Nephron progenitor cell (in vitro differentiated cells): ENCODE measurements around the gene PAFAH1B2.
"Not testable (repeated sequence)": the region's sequence is repeated elsewhere in the genome, so short reads cannot be mapped to it uniquely, and the experiment has no call there.

Experiments used
- DNase-seq: peaks from one replicate; pipeline ENCODE4 v3.0.0; 2021
- H3K27ac Mint-ChIP-seq: 2 replicates; pipeline ENCODE4 v1.8.0; 2021; ENCODE audit warnings: mild to moderate bottlenecking, moderate library complexity, mixed read lengths
- H3K27me3 Mint-ChIP-seq: 2 replicates; pipeline ENCODE4 v1.8.0; 2021; ENCODE audit warnings: mild to moderate bottlenecking, low read depth, mixed read lengths; ENCODE audit not compliant: poor library complexity
- H3K36me3 Mint-ChIP-seq: 2 replicates; pipeline ENCODE4 v1.8.0; 2021; ENCODE audit warnings: low read depth, mixed read lengths
- H3K4me1 Mint-ChIP-seq: 2 replicates; pipeline ENCODE4 v1.8.0; 2021; ENCODE audit warnings: mixed read lengths
- H3K4me3 Mint-ChIP-seq: 2 replicates; pipeline ENCODE4 v1.8.0; 2021; ENCODE audit warnings: mild to moderate bottlenecking, moderate library complexity, mixed read lengths
- H3K9me3 Mint-ChIP-seq: 2 replicates; pipeline ENCODE4 v1.8.0; 2021; ENCODE audit warnings: mild to moderate bottlenecking, moderate library complexity, mixed read lengths
- TF ChIP-seq, protein P1 (sequence below): fragments of 200-600 bp; sonication (generic); IDR thresholded peaks from 2 replicates; pipeline ENCODE4 v1.5.0; 2021; ENCODE audit warnings: antibody characterized with exemption

Gene PAFAH1B2

DNA sequence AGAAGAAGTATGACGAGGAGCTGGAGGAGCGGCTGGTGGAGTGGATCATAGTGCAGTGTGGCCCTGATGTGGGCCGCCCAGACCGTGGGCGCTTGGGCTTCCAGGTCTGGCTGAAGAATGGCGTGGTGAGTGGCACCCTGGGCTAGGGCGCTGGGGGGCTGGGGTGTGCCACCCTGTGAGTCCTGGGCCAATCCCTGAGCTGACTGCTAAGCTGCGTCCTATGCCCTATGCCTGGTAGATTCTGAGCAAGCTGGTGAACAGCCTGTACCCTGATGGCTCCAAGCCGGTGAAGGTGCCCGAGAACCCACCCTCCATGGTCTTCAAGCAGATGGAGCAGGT, 59.0 kb downstream of the PAFAH1B2 start:
- peak overlapping the region; percentile 36 for H3K27ac Mint-ChIP-seq
- no peak for DNase-seq
- peaks cover 7% of the 10 kb centered on the region for H3K27me3 Mint-ChIP-seq
- H3K4me3 Mint-ChIP-seq: no peak overlapping the region
- TF ChIP-seq, protein P1, sequence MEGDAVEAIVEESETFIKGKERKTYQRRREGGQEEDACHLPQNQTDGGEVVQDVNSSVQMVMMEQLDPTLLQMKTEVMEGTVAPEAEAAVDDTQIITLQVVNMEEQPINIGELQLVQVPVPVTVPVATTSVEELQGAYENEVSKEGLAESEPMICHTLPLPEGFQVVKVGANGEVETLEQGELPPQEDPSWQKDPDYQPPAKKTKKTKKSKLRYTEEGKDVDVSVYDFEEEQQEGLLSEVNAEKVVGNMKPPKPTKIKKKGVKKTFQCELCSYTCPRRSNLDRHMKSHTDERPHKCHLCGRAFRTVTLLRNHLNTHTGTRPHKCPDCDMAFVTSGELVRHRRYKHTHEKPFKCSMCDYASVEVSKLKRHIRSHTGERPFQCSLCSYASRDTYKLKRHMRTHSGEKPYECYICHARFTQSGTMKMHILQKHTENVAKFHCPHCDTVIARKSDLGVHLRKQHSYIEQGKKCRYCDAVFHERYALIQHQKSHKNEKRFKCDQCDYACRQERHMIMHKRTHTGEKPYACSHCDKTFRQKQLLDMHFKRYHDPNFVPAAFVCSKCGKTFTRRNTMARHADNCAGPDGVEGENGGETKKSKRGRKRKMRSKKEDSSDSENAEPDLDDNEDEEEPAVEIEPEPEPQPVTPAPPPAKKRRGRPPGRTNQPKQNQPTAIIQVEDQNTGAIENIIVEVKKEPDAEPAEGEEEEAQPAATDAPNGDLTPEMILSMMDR: no peak
- H3K9me3 Mint-ChIP-seq: no peaks in the 10 kb centered on the region
- H3K36me3 Mint-ChIP-seq: peaks cover 20% of the 10 kb centered on the region
- peaks cover 74% of the 10 kb centered on the region for H3K4me1 Mint-ChIP-seq

DNA sequence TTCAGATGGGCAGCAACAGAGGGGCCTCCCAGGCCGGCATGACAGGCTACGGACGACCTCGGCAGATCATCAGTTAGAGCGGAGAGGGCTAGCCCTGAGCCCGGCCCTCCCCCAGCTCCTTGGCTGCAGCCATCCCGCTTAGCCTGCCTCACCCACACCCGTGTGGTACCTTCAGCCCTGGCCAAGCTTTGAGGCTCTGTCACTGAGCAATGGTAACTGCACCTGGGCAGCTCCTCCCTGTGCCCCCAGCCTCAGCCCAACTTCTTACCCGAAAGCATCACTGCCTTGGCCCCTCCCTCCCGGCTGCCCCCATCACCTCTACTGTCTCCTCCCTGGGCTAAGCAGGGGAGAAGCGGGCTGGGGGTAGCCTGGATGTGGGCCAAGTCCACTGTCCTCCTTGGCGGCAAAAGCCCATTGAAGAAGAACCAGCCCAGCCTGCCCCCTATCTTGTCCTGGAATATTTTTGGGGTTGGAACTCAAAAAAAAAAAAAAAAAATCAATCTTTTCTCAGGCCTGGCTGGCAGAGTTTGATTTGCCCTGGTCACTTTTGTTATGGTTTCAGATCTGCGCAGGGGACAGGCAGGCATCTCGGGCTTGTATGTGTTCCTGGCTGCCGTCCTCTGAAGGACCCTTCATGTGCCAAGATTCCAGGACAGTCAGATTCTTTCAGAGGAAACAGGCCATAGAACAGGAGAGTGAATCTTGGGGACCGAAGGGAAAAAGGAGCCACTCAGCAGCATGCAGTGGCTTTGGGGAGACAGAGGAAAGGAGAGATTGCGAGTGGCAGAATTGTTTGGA, 60.4 kb downstream of the PAFAH1B2 start:
- H3K27ac Mint-ChIP-seq: peak overlapping the region; percentile 20
- no peaks in the 10 kb centered on the region for H3K9me3 Mint-ChIP-seq
- peaks cover 59% of the 10 kb centered on the region for H3K4me1 Mint-ChIP-seq
- H3K4me3 Mint-ChIP-seq: no peak overlapping the region
- peaks cover 6% of the 10 kb centered on the region for H3K27me3 Mint-ChIP-seq
- no peak for DNase-seq
- peaks cover 20% of the 10 kb centered on the region for H3K36me3 Mint-ChIP-seq
- TF ChIP-seq, protein P1: no peak

DNA sequence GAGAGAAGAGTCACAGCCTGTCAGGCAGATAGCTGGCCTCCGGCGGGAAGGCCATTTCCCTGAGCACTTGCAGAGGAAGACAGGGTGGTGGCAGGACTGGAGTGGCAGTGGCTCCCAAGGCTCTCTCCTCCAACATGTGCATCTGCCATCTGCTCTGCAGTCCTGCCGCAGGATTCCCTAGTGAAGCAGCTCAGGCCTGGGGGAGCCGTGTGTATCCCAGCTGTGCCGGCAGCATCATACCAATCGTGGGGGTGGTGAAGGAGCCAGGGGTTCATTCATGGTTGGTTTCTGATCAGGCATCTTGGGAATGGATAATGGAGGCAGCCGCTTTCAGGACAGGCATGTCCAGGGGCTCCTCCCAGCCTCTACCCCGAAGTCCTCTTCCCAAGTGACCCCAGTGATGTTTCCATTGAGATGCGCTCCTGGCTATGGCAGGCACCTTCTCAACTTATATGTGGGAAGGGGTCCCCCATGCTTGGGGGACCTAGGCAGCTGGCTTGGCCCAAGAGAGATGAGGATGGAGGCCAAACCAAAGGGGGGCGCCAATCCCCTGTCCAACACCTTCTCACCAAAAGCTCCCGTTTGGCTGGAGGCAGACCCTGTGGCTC, 61.2 kb downstream of the PAFAH1B2 start:
- Mint-ChIP-seq H3K4me1 (peaks cover 51% of the 10 kb centered on the region), H3K27me3 (peaks cover 3% of the 10 kb centered on the region), H3K4me3 (no peak overlapping the region), H3K9me3 (no peaks in the 10 kb centered on the region), H3K36me3 (peaks cover 25% of the 10 kb centered on the region), H3K27ac (no peak overlapping the region)
- no peak for DNase-seq
- TF ChIP-seq, protein P1: no peak

DNA sequence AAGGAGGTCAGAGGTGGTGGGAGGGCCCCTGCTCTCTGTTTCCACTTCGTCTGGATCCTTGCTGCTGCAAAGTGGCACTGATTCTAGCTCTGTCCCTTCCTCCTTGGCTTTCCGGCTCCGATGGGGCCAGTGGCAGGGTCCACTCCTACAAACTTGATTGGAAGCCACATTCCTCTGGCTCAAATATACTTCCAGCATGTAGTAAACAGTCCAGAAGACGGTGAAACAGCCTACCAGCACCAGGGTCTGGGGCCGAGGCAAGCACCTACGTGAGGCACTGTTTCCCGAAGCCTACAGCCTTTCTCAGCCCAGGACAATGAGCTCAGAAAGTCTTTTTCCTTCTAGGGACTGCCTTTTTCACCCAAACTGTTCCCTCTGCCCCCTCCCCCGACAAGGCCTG, 62.0 kb downstream of the PAFAH1B2 start:
- not testable (repeated sequence) for H3K9me3 Mint-ChIP-seq, DNase-seq, H3K27me3 Mint-ChIP-seq, H3K4me3 Mint-ChIP-seq
- Mint-ChIP-seq H3K4me1 (peaks cover 43% of the 10 kb centered on the region), H3K27ac (peak overlapping the region; percentile 95), H3K36me3 (peaks cover 25% of the 10 kb centered on the region)

DNA sequence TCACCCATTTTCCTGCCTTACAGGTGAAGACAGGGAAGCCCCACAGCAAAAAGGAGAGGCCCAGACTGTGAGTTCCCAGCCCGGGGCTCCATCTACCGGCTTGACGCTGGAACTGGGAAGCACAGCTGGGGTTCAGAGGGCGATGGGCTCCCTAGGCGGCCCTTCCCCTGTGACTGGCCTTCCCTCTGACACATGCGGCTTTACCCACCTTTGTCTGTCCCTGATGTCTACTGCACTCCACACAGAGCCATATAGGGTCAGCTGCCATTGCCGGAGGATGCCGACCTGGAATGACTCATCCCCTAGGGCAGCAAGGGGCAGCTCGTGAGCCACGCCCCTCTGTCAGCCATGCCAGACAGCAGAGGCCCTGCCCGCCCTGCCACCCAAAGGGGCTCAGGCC, 62.8 kb downstream of the PAFAH1B2 start:
- not testable (repeated sequence) for H3K9me3 Mint-ChIP-seq, H3K27me3 Mint-ChIP-seq, H3K27ac Mint-ChIP-seq, DNase-seq, H3K4me3 Mint-ChIP-seq
- Mint-ChIP-seq H3K4me1 (peaks cover 37% of the 10 kb centered on the region), H3K36me3 (peaks cover 32% of the 10 kb centered on the region)

DNA sequence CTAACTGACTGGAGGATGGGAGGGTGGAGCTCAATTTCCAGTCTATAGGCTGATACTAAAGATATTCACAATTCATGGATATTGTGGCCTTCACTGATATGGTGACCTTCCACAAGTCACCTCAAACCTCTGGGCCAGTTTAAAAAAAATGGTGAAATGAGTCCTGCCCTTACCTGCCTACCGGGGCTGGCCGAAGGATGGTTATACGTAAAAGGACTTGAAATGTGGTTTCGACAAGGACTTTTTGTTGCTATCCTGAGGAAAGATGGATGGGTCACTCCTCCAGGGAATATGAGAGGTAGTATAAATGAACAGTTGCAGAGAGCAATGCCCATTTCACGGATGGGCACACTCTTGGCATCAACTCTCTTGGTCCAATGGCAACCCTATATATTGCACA, 63.4 kb downstream of the PAFAH1B2 start:
- not testable (repeated sequence) for H3K4me3 Mint-ChIP-seq, H3K27me3 Mint-ChIP-seq, H3K9me3 Mint-ChIP-seq, DNase-seq, H3K27ac Mint-ChIP-seq
- Mint-ChIP-seq H3K4me1 (peaks cover 32% of the 10 kb centered on the region), H3K36me3 (peaks cover 35% of the 10 kb centered on the region)

DNA sequence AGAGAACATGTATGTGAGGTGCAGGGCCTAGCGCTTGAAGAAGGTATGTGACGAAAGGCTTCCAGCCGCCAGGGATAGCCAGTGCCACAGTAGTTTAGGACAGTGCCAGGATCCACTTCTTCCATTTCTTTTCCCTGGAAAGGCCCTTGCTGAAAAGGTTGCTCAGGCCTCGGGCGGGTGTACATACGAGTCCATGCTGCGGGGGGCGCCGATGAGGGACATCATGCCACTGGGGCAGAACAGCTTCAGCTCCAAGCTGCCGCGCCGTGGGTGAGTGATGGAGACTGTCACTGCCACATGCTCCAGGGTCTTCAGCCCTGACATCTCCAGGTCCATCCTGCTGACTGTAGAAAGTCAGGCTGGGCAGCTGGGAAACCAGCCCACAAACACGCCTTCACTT, 64.6 kb downstream of the PAFAH1B2 start:
- not testable (repeated sequence) for H3K9me3 Mint-ChIP-seq, H3K4me3 Mint-ChIP-seq, DNase-seq, H3K27me3 Mint-ChIP-seq, H3K27ac Mint-ChIP-seq
- H3K36me3 Mint-ChIP-seq: peaks cover 37% of the 10 kb centered on the region
- H3K4me1 Mint-ChIP-seq: peaks cover 21% of the 10 kb centered on the region

DNA sequence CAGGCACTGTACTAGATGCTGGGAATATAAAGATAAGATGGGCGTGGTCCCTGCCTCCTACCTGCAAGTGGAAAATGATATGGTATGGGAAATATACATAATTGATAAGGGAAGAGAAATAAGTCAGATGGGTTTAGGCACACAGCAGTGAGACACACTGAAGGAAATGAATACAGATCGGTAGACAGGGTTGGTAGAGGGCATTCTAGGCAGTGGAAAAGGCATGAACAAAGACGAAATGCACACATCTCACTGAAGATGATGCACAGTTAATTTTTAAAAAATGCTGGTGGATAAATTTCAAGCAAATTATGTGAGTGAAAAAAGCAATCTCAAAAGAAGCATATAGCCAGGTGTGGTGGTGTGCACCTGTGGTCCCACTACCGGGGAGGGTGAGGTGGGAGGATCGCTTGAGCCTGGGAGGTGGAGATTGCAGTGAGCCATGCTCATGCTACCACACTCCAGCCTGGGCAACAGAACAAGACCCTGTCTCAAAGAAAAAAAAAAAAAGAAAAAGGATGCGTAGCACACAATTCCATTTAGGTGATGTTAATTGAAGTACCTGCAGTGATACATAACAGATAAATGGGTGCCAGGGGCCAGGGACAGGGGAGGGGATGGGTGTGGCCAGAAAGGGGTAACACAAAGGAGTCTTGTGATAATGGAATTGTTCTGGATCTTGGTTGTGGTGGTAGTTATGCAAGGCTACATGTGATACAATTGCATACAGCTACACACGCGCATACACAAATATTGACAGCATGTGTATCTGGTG, 65.5 kb downstream of the PAFAH1B2 start:
- H3K36me3 Mint-ChIP-seq: peaks cover 39% of the 10 kb centered on the region
- peaks cover 21% of the 10 kb centered on the region for H3K4me1 Mint-ChIP-seq
- H3K27ac Mint-ChIP-seq: peak overlapping the region; percentile 24
- H3K27me3 Mint-ChIP-seq, H3K9me3 Mint-ChIP-seq, H3K4me3 Mint-ChIP-seq, DNase-seq: not testable (repeated sequence)
